Measurements from ENCODE around the gene MROH9. TPM values are rescaled to one million over a fixed set of nuclear protein-coding genes. Genes with fewer than 3 reads are reported as not detected.
"Not testable (repeated sequence)": the region's sequence is repeated elsewhere in the genome, so short reads cannot be mapped to it uniquely, and the experiment has no call there.

Gene MROH9
- total and polyA plus RNA-seq, 2 experiments from 2014 or later: 0.16 TPM; not detected in 1

DNA sequence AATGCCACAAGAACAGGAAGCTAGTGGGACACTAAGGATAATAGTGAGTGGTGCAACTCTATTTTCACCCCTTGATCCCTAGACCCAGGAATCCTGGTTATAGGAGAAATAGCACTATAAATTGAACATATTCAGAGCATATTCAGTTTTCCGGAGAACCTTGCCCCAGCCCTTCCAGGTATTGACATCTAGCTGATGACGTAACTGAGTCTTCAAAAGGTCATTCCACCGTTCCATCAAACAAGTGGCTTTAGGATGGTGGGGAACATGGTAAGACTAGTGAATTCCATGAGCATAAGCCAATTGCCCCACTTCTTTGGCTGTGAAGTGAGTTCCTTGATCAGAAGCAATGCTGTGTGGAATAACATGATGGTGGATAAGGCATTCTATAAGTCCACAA is 2.9 kb downstream of the MROH9 start:
- no peak overlapping the region for H2AFZ ChIP-seq
- in situ Hi-C loops (cut with MboI): no loop called here
- WGBS, 2 experiments (ENCODE audit: low coverage in 1 of 2, low lambda C conversion rate in 2 of 2, missing lambda C conversion rate in 2 of 2): 93 to 96% methylated on average over 3 of the region's 3 CpGs
- H3K9me2 ChIP-seq (ENCODE audit: insufficient read depth): no peaks in the 10 kb centered on the region
- DNase-seq: no peak
- H3K27ac ChIP-seq: no peak overlapping the region
- H3K27me3 ChIP-seq (replicated peaks; ENCODE audit: insufficient read depth): no peaks in the 10 kb centered on the region
- H3K4me1 ChIP-seq (ENCODE audit: insufficient read depth): no peaks in the 10 kb centered on the region
- H4K20me1 ChIP-seq (ENCODE audit: insufficient read depth): no peaks in the 10 kb centered on the region
- TF ChIP-seq EZH2phosphoT487 (IDR thresholded peaks at IDR 0.05; ENCODE audit: insufficient read depth, low read depth): no peak
- TF ChIP-seq EZH2 (IDR thresholded peaks at IDR 0.05; ENCODE audit: insufficient read depth, poor library complexity, severe bottlenecking): no peak
- H3K9me3 ChIP-seq (ENCODE audit: low read depth): no peaks in the 10 kb centered on the region
- no peak overlapping the region for H3K4me3 ChIP-seq
- no peaks in the 10 kb centered on the region for H3F3A ChIP-seq (ENCODE audit: insufficient read depth)
- H3K36me3 ChIP-seq (ENCODE audit: low read depth): no peaks in the 10 kb centered on the region
- H3K9ac ChIP-seq: no peak overlapping the region
- H3K79me2 ChIP-seq (ENCODE audit: insufficient read depth): no peaks in the 10 kb centered on the region
- H3K4me2 ChIP-seq (ENCODE audit: unreplicated experiment): no peak overlapping the region

DNA sequence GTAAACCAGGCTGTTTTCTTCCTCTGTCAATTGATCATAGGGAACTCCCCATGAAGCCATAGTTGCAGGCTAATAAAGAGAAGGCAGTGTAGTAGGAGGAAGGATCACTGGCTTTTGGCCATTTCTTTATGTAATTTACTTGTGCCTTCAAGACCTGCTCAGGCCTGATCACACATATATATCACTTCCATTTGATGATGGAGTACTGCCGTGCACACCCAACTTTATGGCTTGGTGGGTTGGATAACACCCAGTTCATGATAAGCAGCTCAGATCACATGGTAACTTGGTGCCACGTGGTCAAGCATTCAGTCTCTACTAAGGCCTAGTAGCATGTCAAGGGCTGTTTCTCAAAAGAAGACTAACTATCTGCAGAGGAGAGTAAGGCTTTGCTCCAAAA is 4.1 kb downstream of the MROH9 start:
- Histone ChIP-seq H3K27me3 (replicated peaks; ENCODE audit: insufficient read depth) (no peaks in the 10 kb centered on the region), H3K79me2 (ENCODE audit: insufficient read depth) (no peaks in the 10 kb centered on the region), H3K27ac (no peak overlapping the region), H3K4me2 (ENCODE audit: unreplicated experiment) (no peak overlapping the region), H3K9me2 (ENCODE audit: insufficient read depth) (no peaks in the 10 kb centered on the region), H3K4me1 (ENCODE audit: insufficient read depth) (no peaks in the 10 kb centered on the region), H3K9me3 (ENCODE audit: low read depth) (no peaks in the 10 kb centered on the region), H3K9ac (no peak overlapping the region), H4K20me1 (ENCODE audit: insufficient read depth) (no peaks in the 10 kb centered on the region), H3K36me3 (ENCODE audit: low read depth) (no peaks in the 10 kb centered on the region), H3F3A (ENCODE audit: insufficient read depth) (no peaks in the 10 kb centered on the region), H2AFZ (no peak overlapping the region), H3K4me3 (no peak overlapping the region)
- in situ Hi-C loops (cut with MboI): no loop called here
- TF ChIP-seq EZH2phosphoT487 (IDR thresholded peaks at IDR 0.05; ENCODE audit: insufficient read depth, low read depth): no peak
- no peak for TF ChIP-seq EZH2 (IDR thresholded peaks at IDR 0.05; ENCODE audit: insufficient read depth, poor library complexity, severe bottlenecking)
- 53 to 55% methylated on average over 2 of the region's 2 CpGs for WGBS, 2 experiments (ENCODE audit: low coverage in 1 of 2, low lambda C conversion rate in 2 of 2, missing lambda C conversion rate in 2 of 2)
- DNase-seq: no peak

DNA sequence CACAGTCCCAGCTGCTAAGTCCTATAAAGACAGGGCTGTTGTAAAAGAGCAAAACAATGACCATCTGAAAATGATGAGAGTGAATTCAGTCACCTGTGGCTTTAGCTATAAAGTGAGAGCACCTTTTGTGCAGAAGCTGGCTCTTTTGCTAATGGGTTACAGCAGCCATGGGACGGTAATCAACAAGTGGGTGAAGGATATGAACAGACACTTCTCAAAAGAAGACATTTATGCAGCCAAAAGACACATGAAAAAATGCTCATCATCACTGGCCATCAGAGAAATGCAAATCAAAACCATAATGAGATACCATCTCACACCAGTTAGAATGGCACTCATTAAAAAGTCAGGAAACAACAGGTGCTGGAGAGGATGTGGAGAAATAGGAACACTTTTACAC is 16.4 kb downstream of the MROH9 start:
- H3K9me2 ChIP-seq (ENCODE audit: insufficient read depth); H3K36me3 ChIP-seq (ENCODE audit: low read depth); H3K9ac ChIP-seq; H3K4me3 ChIP-seq; H4K20me1 ChIP-seq (ENCODE audit: insufficient read depth); H3K79me2 ChIP-seq (ENCODE audit: insufficient read depth); H3F3A ChIP-seq (ENCODE audit: insufficient read depth); H3K9me3 ChIP-seq (ENCODE audit: low read depth); H2AFZ ChIP-seq; DNase-seq; H3K27me3 ChIP-seq (replicated peaks; ENCODE audit: insufficient read depth); H3K4me2 ChIP-seq (ENCODE audit: unreplicated experiment); H3K27ac ChIP-seq; H3K4me1 ChIP-seq (ENCODE audit: insufficient read depth); in situ Hi-C loops (cut with MboI): not testable (repeated sequence)
- 90 to 100% methylated on average over 1 of the region's 1 CpG for WGBS, 2 experiments (ENCODE audit: low coverage in 1 of 2, low lambda C conversion rate in 2 of 2, missing lambda C conversion rate in 2 of 2)

DNA sequence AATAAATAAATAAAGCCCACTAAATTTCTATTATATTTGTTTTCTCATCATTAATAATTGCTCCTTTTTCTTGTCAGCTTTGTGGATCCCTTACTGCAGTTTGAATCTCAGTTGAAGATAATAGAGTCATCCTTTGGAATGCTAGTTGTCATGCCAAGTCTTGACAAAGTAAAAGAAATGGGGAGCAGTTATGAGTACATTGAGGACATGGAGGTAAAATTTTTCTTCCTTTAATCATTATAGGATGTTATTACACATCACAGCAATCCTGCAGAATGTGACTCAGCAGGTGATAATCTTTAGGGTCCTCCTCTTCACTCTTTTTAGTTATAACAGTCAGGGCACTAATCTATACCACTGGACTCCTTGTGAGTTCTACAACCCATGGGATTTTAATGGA is 24.1 kb downstream of the MROH9 start:
- in situ Hi-C loops (cut with MboI): no loop called here
- no peak for TF ChIP-seq EZH2 (IDR thresholded peaks at IDR 0.05; ENCODE audit: insufficient read depth, poor library complexity, severe bottlenecking)
- TF ChIP-seq EZH2phosphoT487 (IDR thresholded peaks at IDR 0.05; ENCODE audit: insufficient read depth, low read depth): no peak
- no peak overlapping the region for H3K27ac ChIP-seq
- H3K4me3 ChIP-seq: no peak overlapping the region
- no peaks in the 10 kb centered on the region for H3K27me3 ChIP-seq (replicated peaks; ENCODE audit: insufficient read depth)
- peak overlapping the region; percentile 27 for H3K4me2 ChIP-seq (ENCODE audit: unreplicated experiment)
- H3K9me3 ChIP-seq (ENCODE audit: low read depth): no peaks in the 10 kb centered on the region
- H2AFZ ChIP-seq: no peak overlapping the region
- no peak overlapping the region for H3K9ac ChIP-seq
- H3K36me3 ChIP-seq (ENCODE audit: low read depth): no peaks in the 10 kb centered on the region
- DNase-seq: peak; percentile 77
- 0 out of 2 replicates have a peak, but pooled peaks cover 7% of the 10 kb centered on the region for H3F3A ChIP-seq (ENCODE audit: insufficient read depth)
- H4K20me1 ChIP-seq (ENCODE audit: insufficient read depth): no peaks in the 10 kb centered on the region
- peaks cover 17% of the 10 kb centered on the region for H3K4me1 ChIP-seq (ENCODE audit: insufficient read depth)
- H3K79me2 ChIP-seq (ENCODE audit: insufficient read depth): no peaks in the 10 kb centered on the region
- H3K9me2 ChIP-seq (ENCODE audit: insufficient read depth): no peaks in the 10 kb centered on the region

DNA sequence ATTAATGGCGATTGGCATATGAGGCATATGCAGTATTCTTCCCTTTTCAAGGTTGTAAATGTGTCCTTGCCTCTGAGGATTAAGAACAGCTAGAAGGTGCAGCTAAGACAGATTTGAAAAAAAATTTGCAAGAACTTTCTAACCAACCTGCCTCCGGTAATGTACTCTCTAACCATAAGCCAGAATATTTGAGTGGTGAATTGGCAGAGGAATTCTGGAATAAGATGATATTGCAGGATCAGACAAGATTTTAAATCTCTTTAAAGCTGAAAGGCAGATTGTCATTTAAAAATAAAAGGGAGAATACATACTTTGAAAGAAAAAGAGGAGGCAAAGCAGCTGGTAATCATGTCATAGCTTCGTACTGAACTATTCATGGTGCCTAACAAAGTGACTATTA is 29.2 kb downstream of the MROH9 start:
- Histone ChIP-seq H3K9me3 (ENCODE audit: low read depth) (no peaks in the 10 kb centered on the region), H3K9ac (no peak overlapping the region), H3K4me3 (no peak overlapping the region), H3K27me3 (replicated peaks; ENCODE audit: insufficient read depth) (no peaks in the 10 kb centered on the region), H4K20me1 (ENCODE audit: insufficient read depth) (no peaks in the 10 kb centered on the region), H3K79me2 (ENCODE audit: insufficient read depth) (no peaks in the 10 kb centered on the region), H3F3A (ENCODE audit: insufficient read depth) (0 out of 2 replicates have a peak, but pooled peaks cover 5% of the 10 kb centered on the region), H3K27ac (no peak overlapping the region), H3K4me2 (ENCODE audit: unreplicated experiment) (no peak overlapping the region), H3K9me2 (ENCODE audit: insufficient read depth) (no peaks in the 10 kb centered on the region), H3K4me1 (ENCODE audit: insufficient read depth) (peaks cover 14% of the 10 kb centered on the region), H3K36me3 (ENCODE audit: low read depth) (no peaks in the 10 kb centered on the region), H2AFZ (no peak overlapping the region)
- in situ Hi-C loops (cut with MboI): no loop called here
- 95 to 99% methylated on average over 3 of the region's 3 CpGs for WGBS, 2 experiments (ENCODE audit: low coverage in 1 of 2, low lambda C conversion rate in 2 of 2, missing lambda C conversion rate in 2 of 2)
- TF ChIP-seq EZH2phosphoT487 (IDR thresholded peaks at IDR 0.05; ENCODE audit: insufficient read depth, low read depth) (no peak), EZH2 (IDR thresholded peaks at IDR 0.05; ENCODE audit: insufficient read depth, poor library complexity, severe bottlenecking) (no peak)
- no peak for DNase-seq
